Renal pelvis (tissue), 4 donors: ENCODE measurements around the gene SFPQ. TPM values are rescaled to one million over a fixed set of nuclear protein-coding genes. Genes with fewer than 3 reads are reported as not detected.
A peak's percentile ranks its signal among the peaks of the same experiment; 100 is the strongest.

Experiments
- DNase-seq: peaks from one replicate; pipeline ENCODE4 v3.0.0-alpha.2; 2013
- polyA plus RNA-seq, 3 donors: library from polyadenylated mRNA; unstranded; fragments of 120-200 nt; gene quantifications; one replicate each; pipeline ENCODE4 v1.2.1, GENCODE V29; 2013; ENCODE audit not compliant: insufficient read length in 3 of 3

SFPQ gene
- polyA plus RNA-seq, 3 donors: 620 to 957 (median 852) TPM

DNA sequence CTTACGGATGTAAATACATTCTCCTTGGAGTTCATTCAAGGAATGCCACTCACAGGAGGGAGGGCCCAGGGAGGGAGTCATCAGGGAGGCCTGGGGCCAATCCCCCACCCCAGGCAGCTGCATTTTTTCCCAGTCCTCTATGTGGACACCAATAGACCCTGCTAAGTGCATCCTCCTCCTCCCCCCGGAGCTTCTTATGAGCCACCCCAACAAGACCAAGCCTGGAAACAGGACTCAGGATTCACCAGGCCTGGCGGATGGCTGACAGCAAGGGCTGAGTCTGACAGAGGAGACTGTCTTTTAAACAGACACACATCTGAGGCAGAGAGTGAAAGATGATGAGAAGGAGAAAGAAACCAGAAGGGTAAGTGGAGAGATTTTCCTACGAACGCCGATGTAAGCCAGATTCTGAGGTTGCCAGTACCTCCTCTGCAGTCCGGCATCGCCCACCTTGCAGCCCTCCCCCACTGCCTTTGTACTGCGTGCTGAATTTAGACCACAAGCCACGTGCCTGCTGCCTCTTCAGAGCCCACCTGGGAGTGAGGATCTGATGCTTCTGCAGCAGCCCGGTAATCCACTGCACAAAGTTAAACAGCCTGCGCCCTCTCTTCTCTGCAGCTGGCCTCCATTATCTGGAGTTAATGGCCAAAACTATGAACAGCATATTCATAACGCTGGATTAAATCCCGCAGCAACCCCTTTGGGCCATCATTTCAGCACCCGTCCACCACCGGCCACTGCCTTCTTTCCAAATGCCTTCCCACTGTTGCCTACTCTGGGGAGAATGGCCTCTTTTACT lies 17.6 kb upstream of the SFPQ start:
- DNase-seq: no peak

DNA sequence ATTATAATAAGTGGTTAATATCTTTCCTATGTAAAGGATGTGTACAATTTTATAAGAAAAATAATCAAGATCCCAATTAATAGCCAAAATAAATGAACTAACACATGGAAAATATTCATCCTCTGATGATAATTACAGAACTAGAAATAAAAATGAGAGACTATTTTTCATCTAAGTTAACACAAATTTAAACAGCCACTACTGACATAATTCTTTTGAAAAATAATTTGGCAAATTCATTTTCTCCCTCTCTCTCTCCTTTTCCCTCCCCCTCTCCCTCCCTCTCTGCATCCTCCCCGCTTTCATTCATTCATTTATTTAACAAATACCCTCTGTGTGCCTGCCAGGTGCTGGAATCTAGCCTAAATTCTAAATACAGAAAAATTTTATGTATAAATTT lies 10.3 kb upstream of the SFPQ start:
- no peak for DNase-seq

DNA sequence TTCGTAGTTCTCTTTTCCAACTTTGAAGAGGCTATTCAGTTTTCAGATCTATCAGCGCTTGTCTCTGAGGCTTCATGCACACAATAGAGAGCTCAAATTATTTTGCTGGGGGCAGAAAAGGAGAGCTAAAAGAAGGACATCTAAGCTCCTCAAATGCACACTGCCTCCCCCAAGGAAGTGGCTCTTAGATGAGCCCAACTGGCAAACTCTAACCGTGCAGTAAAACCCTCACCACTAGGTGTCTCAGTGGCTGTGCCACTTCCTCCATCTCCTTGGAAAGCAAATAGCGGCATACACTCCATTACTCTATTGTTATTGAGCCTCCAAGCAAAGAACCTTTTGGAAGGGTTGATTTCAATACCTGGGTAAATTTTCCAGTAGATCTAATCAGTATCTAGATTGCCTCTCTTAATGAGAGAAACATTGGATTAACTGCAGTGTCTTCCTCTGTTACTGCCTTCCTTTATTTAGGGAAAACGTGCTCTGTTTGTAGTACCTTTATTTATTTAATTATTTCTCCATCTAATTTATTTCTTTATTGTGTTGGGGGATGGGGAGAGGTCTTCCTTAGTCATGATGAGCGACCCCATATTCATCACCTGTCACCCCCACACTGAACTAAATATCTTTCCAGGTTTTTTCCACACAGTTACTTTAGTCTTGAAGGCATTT lies 9.2 kb upstream of the SFPQ start:
- peak; percentile 86 for DNase-seq

DNA sequence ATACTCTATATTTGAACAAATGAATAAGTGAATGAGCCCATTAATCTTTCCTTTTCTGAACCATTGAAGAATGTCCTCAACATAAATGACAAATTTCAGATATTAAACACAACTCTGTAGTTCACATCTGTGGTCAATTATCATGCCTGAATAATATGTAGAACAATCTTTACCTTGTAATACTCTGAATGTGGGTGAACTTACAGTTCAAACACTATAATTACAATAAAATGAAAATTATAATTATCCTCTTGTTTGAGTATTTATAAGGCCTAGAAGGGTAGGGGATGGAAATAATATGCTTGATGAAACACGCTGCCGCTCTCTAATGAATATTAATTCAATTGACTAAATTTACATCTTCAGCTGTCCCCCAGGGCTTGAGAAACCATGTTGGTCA lies 8.7 kb upstream of the SFPQ start:
- DNase-seq: no peak

DNA sequence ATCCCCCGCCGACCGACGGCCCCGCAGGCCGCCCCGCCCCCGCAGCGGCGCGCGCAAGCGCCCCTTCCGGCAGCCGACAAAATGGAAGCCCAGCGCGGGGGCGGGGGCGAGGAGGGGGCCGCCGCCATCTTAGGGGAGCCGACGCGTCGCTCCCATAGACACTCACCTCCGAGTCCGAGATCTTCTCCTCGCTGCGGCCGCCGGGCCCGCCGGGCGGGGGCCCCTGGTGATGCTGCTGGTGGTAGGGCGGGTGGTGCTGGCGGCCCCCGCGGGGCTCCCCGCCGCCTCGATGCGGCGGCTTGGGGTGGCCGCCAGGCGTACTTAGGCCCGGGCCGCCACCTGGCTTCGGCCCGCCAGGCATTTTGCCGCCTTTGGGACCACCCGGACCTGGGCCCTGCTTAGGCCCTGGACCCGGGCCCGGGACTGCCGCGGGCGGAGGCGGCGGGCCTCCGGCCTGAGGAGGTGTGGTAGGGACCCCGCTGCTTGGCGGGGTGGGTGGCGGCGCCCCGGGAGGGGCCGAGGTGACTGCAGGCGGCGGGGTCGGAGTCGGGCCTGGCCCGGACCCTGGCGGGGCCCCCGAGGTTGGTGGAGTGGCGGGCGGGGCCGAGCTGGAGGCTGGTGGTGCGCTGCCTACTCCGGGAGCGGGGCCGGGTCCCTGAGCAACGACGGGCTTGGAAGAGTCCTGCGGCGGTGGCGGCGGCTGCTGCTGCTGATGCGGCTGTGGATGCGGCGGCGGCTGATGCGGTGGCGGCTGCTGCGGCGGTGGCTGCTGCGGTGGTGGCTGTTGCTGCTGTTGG lies 691 bp downstream of the SFPQ start:
- peak; percentile 89 for DNase-seq

DNA sequence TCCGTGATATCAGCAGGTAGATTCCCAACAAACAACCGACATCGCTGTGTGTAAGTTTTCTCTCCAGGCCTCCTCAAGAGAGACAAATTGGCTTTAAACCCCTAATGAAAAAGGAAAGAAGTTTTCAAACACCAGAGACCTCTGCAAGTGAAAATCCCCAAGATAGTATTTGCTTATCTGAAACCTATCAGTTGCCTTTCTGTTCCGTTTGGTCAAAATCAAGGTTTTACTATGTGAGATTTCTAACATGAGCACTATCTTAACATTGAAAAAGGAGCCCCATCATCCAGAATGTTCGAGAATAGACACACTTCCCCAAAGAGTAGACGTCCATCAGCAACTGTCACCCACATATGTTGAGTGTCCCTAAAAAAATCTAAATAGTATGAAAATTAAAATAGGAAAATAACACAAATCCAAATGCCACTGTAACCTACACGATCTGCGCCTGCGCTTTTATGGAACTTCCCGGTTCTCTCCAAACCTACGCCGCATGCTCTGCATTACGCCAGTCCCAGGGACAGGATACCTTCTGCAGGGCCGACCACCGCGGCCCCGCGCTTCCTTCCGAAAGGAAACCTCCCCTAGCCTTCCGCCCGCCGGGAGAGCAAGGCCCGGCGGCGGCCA lies 1.4 kb downstream of the SFPQ start:
- no peak for DNase-seq

DNA sequence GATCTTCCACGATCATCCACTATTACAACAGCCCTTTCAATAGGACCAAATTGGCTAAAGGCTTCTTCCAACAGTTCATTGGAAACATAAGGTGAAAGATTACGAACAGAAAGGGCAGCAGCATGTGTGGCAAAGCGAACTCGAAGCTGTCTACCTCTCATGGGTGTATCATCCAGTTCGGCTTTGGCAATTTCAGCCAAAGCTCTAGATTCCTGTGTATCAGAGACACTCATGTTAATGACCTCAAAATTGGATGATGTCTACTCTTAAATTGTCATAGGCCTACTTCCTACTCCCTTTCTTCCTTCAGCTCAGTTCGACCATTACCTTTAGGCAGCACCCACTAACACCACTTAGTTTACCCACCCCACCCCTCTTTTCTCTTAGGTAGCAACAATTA lies 2.2 kb downstream of the SFPQ start:
- no peak for DNase-seq

DNA sequence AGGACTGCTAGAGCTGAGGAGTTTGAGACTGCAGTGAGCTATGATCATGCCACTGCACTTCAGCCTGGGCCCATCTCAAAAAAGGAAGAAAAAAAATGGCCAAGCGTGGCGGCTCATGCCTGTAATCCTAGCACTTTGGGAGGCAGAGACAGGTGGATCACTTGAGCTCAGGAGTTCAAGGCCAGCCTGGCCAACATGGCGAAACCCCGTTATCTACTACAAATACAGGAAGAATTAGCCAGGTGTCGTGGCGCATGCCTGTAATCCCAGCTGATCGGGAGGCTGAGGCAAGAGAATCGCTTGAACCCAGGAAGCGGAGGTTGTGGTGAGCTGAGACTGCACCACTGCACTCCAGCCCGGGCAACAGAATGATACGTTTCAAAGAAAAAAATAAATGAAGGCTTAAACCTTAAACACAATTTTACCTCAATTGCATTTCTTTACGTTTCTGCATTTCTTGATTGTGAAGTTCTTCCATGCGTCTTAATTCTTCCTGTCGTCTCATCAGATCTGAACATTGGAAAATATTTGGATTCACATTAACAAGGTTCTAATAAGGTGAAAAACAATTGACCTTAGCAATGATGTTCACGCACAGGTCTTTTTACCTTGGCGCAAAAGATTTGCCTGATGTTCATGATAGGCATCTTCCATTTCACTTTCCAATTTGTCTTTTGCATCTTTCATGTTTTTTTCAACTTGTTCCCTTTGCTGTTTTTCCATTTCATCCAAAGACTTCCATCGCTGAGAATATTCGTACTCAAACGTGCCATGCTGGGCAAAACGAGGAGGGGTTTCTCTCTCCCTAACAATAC lies 4.2 kb downstream of the SFPQ start:
- DNase-seq: no peak

DNA sequence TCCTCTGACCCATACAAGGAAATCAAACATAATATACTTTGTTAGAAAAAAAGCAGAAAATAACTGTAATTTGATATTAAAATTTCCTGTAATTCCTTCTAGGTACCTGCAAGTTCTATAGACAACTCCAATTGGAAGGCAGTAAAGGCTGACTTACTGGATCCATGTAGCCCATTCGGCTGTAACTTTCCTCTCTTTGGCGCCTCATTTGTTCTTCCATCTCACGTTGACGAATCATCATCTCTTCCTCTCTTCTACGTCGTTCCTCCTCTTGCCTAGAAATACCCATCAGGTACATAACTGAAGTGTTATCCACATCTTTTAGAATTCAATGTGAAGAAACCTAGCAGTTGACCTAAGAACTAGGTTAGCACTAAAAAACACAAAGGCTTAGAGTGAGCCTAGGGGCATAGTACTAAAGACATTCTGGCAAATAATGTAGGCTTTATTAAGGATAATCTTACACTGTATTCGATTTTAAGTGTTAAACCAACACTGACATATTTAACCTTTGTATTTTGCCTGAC lies 5.1 kb downstream of the SFPQ start:
- DNase-seq: no peak

DNA sequence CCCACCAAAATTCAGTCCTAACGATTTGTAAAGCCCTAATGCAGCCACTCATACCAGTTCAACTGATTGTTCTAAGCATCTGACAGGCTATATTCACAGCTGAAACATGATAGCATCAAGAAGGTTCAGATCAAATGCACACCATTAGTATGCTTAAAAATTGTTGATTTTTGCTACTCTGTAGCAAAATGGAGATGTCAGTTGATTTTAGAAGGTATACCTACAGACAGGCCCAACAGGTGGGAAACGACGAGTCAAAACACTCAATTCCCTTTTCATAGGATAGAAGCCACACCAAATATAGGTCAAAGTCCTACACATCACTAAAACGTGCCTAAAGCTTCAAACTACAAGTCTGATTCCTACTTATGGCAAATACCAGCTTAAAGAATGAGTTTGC lies 6.7 kb downstream of the SFPQ start:
- no peak for DNase-seq

DNA sequence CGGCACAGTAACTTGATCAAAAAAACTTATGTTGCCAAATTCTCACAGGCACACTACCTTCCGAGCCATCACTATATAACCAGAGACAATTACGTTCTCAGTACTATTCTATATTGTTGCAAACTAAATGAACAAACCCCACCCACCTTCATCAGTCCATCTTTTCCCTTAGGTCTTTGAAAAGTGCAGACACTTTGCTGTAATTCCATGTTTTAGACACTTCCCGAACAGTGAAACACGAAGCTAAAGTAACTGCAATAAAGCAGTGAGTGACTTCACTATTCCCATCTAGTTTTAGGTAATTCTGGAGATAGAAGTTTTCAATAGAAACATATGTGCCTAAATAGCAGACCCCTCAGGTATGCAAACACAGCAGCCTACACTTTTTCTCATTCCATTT lies 7.7 kb downstream of the SFPQ start:
- DNase-seq: no peak

DNA sequence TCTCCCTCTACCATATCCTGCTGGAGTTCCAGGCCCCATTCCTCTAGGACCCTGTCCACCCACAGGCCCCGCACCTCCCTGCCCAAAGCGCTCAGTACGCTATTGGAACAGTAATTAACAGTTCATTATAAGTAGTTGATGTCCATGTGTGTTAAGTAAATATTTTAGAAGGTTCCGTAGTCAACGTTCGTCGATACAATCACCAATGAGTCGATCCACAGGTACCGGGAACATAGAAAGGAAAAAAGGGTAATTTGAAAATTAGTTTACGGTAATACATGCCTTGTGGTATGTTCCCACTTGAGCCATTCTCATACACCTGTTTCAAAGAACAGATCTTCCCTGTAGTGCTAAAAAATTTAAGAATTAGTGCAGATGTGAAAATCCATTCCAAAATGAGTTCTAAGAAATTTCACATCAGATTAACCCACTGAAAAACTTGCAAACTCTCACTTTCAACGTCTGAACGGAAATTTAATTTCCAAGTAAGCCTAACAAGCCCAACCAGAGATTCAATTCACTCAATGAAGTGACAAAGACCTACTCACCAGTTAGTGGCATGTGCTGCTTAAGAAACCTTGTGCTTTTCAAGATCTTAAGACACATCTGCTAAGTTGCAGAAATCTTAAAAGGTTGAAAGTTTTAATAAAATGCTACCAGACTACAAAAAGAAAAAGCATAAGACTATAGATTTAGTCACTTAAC lies 8.3 kb downstream of the SFPQ start:
- no peak for DNase-seq

DNA sequence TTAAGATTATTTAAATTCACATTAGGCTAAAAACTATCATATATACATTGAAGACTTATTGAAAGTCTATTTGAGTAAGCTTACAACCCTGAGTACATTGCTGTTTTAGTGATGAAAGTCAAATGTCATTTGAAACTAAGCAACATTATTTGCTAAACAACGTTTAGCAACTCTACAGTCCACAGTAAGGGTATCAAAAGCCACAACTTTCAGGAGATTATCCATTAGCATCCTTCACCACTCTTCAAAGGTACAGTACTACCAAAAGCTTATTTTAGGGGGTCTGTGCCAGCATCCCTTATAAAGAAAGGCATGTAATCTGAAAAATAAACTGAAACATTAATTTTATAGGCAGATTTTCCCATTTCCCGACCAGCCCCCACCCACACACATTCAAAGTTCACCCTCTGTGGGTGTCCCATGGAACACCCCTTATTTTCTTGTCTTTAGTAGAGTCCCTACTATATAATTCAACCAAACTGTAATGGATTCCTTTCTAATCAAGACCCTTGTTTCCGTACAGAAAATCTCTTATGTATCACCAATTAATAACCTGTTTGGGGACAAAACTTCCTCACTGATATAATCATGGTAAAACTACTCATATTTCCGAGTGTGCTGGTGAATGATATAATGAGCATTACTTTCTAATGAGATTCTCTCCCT lies 11.0 kb downstream of the SFPQ start:
- no peak for DNase-seq

DNA sequence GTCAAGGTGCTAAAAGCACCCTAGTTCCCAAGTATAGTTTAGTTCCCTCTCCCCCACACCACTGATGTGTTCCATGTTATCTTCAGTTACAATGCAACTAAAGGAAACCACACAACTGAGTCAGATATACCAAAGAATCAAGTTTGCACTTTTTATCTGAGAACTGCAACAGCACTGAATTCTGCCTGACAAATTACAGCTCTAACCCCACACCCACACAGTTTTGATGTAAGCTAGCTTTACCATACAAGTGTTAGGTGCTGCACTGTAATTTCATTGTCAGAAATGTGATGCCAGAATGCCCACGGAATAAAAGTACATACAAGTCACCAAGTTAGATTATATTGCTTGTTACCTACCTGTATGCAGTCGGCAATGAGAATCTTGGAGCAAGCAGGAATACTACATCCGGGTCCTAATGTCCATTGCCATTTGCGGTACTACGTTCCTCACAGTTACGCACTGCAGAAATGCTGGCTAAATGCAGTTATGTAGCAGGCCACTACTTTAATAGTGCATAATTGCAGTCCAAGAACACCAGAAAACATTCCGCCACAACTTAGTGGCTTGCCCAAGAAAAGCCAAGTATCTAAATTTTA lies 12.1 kb downstream of the SFPQ start:
- DNase-seq: no peak

DNA sequence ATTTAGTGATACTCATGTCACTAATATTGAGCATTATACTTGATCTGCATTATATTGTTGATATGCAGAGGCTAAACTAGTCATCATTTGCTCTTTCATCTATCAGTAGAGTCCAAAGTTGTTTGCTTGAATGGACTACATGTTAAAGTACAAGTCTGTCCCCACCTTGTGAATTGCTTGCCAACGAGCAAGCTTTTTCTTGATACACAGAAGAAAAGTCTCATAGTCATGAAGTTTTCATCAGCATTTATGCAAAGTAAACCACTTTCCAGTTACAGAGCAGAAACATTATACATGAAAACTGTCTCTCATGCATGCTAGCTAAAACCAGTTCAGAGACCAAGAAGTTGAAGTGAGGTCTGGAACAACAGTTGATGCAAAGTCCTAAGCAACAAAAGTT lies 13.0 kb downstream of the SFPQ start:
- no peak for DNase-seq

DNA sequence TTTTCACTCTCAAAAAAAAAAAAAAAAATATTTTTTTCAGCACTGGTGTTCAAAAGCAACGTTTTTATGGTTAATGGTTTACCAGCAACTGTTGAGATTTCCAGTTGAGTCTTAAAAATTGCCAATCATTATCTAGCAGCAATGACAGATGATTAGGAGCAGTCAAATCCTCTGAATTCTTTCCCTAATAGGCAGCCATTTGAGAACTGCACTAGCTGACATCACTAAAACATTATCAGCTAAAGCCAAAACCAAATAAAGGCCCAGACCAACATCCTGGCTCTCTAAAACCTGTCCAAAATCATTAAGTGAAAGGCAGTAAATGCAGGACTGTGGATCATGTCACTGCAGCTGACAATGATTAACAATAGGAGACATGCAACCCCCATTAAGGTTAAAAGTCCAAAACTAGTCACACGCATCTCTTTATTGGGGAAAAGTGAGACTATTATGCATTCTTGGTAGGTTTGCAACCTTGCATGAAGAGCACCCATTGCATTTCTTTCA lies 14.0 kb downstream of the SFPQ start:
- no peak for DNase-seq

DNA sequence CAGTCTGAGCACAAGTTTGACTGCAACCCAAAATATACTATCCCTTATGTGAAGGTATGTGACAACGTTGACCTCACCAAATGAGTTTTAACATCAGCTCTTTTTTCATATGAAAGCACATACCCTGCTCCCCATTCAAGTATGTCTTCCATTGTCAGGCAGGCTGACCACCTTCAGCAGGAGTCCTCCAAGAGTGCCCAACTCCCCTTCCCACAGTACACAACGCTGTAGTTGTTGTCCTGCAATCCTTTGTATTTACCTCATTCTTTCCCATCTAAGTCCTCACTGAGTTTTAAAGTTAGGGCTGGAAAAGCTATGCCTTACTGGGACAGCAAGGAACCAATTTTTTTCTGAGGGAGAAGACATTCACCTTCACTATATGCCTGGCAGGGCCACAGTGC lies 14.7 kb downstream of the SFPQ start:
- DNase-seq: no peak

DNA sequence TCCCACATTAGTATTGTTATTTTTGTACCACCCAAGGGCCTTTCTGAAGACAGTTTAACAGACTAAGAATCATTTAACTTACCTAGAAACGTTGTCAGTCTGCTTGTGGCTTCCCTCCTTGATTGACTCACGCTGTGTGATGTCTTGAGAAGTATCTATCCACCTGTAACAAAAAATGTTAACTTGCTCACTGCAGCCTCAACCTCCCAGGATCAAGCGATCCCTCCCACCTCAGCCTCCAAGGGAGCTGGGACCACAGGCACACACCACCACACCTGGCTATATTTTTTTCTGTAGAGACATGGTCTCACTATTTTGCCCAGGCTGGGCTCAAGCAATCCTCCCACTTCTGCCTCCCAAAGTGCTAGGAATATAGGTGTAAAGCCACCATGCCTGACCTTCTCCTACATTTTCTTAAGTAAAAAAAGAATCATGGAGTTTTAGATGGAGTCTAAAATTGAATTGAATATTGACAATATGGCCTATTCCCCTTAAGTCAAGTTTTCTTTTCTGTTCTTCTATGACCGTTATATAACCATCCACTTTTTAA lies 15.6 kb downstream of the SFPQ start:
- no peak for DNase-seq

DNA sequence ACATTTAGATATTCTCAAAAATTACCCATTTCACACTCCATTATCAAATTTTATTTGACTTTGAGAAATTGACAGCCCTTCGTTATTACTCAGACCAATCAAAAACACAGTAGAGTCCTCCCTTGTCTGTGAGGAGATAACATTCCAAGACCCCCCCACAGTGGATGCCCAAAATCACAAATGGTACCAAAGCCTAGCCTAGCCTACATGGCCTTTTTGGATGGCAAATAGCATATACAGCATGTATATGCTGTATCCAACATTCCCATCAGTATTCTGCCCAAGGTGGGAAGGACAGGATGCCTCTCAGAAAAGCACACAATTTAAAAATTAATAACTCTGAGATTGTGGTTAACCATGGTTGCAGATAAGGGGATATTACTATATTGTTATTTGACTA lies 17.3 kb downstream of the SFPQ start:
- DNase-seq: no peak
